RPMI8226 (cell line): ENCODE results near the gene NOL4L.
A peak's percentile ranks its signal among the peaks of the same experiment; 100 is the strongest.

Source experiments
- DNase-seq: peaks from one replicate; pipeline ENCODE4 v3.0.0-alpha.2; 2015

Gene NOL4L

GRCh38 chr20:32574296-32575226, 10.6 kb downstream of the NOL4L start:
- DNase-seq = peak; percentile 32

GRCh38 chr20:32573167-32573851, 11.8 kb downstream of the NOL4L start:
- no peak for DNase-seq

- no peak for DNase-seq
Measured at GRCh38 chr20:32572271-32572968, 12.7 kb downstream of the NOL4L start.

GRCh38 chr20:32571566-32571965, 13.6 kb downstream of the NOL4L start:
- no peak for DNase-seq

- DNase-seq = peak; percentile 55
Measured at GRCh38 chr20:32570401-32571190, 14.5 kb downstream of the NOL4L start.

- no peak for DNase-seq
Measured at GRCh38 chr20:32569380-32570305, 15.5 kb downstream of the NOL4L start.

GRCh38 chr20:32569018-32569379, 16.1 kb downstream of the NOL4L start:
- DNase-seq = no peak

GRCh38 chr20:32567384-32568178, 17.6 kb downstream of the NOL4L start:
- DNase-seq = peak; percentile 31

- DNase-seq = no peak
Measured at GRCh38 chr20:32566379-32567374, 18.5 kb downstream of the NOL4L start.

GRCh38 chr20:32565735-32566032, 19.4 kb downstream of the NOL4L start:
- no peak for DNase-seq

GRCh38 chr20:32564921-32565734, 20.0 kb downstream of the NOL4L start:
- no peak for DNase-seq

GRCh38 chr20:32564440-32564839, 20.7 kb downstream of the NOL4L start:
- no peak for DNase-seq

GRCh38 chr20:32563311-32564272, 21.5 kb downstream of the NOL4L start:
- no peak for DNase-seq

- no peak for DNase-seq
Measured at GRCh38 chr20:32562495-32562911, 22.6 kb downstream of the NOL4L start.

GRCh38 chr20:32560989-32561830, 23.9 kb downstream of the NOL4L start:
- no peak for DNase-seq

GRCh38 chr20:32560482-32560988, 24.6 kb downstream of the NOL4L start:
- no peak for DNase-seq
